ENCODE data around the gene JUN. TPM values are rescaled to one million over a fixed set of nuclear protein-coding genes. Genes with fewer than 3 reads are reported as not detected.

The JUN gene
- total and polyA plus RNA-seq, 2 of the 13 experiments (the other 11 are each of a cell fraction or from before 2014, with no cell fraction given): 18.2 to 22.3 TPM

DNA sequence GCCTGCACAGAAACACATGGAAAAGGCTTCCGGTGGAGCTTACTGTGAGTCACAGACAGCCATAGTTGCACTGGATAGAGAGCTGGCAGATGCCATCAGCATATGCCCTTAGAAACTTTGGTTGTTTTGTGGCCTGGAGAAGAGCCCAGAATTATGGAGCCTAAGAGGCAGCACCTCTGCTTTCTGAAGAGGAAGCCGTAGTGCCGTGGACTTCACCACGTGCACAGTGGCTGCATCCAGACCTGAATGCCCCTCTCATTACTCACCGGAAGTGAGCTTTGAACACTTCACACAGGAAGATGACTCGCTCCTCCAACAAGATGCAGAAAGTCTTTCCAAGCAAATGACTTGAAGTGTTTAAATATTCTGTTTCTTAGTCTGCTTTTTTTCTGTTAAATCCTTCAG, 28.4 kb downstream of the JUN start (continued):
- peak; percentile 46; the same call in 1 of the 2 replicates for TF ChIP-seq TARDBP (CRISPR knock-in tag; IDR thresholded peaks at IDR 0.05)
- peak; percentile 74 for TF ChIP-seq FOXA3 (CRISPR knock-in tag; IDR thresholded peaks at IDR 0.05)
- 0 out of 2 replicates have a peak, but pooled peaks have one; percentile 58 for TF ChIP-seq DNMT3B (CRISPR knock-in tag; conservative IDR thresholded peaks at IDR 0.05)
- TF ChIP-seq, protein P1, sequence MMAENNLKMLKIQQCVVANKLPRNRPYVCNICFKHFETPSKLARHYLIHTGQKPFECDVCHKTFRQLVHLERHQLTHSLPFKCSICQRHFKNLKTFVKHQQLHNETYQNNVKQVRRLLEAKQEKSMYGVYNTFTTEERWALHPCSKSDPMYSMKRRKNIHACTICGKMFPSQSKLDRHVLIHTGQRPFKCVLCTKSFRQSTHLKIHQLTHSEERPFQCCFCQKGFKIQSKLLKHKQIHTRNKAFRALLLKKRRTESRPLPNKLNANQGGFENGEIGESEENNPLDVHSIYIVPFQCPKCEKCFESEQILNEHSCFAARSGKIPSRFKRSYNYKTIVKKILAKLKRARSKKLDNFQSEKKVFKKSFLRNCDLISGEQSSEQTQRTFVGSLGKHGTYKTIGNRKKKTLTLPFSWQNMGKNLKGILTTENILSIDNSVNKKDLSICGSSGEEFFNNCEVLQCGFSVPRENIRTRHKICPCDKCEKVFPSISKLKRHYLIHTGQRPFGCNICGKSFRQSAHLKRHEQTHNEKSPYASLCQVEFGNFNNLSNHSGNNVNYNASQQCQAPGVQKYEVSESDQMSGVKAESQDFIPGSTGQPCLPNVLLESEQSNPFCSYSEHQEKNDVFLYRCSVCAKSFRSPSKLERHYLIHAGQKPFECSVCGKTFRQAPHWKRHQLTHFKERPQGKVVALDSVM (CRISPR knock-in tag; IDR thresholded peaks at IDR 0.05): no peak
- no peak for TF ChIP-seq TBX3 (IDR thresholded peaks at IDR 0.05; ENCODE audit: borderline replicate concordance)
- TF ChIP-seq THAP8 (CRISPR knock-in tag; IDR thresholded peaks at IDR 0.05; ENCODE audit: borderline replicate concordance): no peak
- no peak for TF ChIP-seq ZBTB46 (CRISPR knock-in tag; IDR thresholded peaks at IDR 0.05; ENCODE audit: borderline replicate concordance)
- TF ChIP-seq ELF4 (CRISPR knock-in tag; IDR thresholded peaks at IDR 0.05; ENCODE audit: borderline replicate concordance): 0 out of 2 replicates have a peak, but pooled peaks have one; percentile 26
- TF ChIP-seq ZNF496 (CRISPR knock-in tag; IDR thresholded peaks at IDR 0.05; ENCODE audit: insufficient replicate concordance): no peak
- no peak for TF ChIP-seq ARNT2 (CRISPR knock-in tag; IDR thresholded peaks at IDR 0.05; ENCODE audit: low read depth)
- TF ChIP-seq ATF7-NPFF (CRISPR knock-in tag; IDR thresholded peaks at IDR 0.05; ENCODE audit: low read depth): no peak
- no peak for TF ChIP-seq SRSF9 (IDR thresholded peaks at IDR 0.05; ENCODE audit: borderline replicate concordance, insufficient read depth, low read depth, low read length, poor library complexity, severe bottlenecking)
- TF ChIP-seq RXRA (CRISPR knock-in tag; IDR thresholded peaks at IDR 0.05): peak; percentile 27; the same call in 1 of the 2 replicates
- no peak for TF ChIP-seq NFE2L2 (IDR thresholded peaks at IDR 0.05; ENCODE audit: low read length)
- no peak for TF ChIP-seq JARID2 (CRISPR knock-in tag; IDR thresholded peaks at IDR 0.05; ENCODE audit: insufficient replicate concordance)
- no peak for TF ChIP-seq ZFYVE20 (CRISPR knock-in tag; IDR thresholded peaks at IDR 0.05; ENCODE audit: borderline replicate concordance, low read depth)
- no peak for TF ChIP-seq ZNF484 (CRISPR knock-in tag; IDR thresholded peaks at IDR 0.05; ENCODE audit: borderline replicate concordance, low read depth)
- no peak for TF ChIP-seq PHF8 (CRISPR knock-in tag; IDR thresholded peaks at IDR 0.05)
- no peak for TF ChIP-seq ZNF264 (CRISPR knock-in tag; IDR thresholded peaks at IDR 0.05)
- TF ChIP-seq TCF7 (IDR thresholded peaks at IDR 0.05; ENCODE audit: low read depth): no peak; the same call in 1 of the 2 replicates
- no peak for TF ChIP-seq REPIN1 (CRISPR knock-in tag; IDR thresholded peaks at IDR 0.05; ENCODE audit: borderline replicate concordance, low read depth)
- TF ChIP-seq, protein P2, sequence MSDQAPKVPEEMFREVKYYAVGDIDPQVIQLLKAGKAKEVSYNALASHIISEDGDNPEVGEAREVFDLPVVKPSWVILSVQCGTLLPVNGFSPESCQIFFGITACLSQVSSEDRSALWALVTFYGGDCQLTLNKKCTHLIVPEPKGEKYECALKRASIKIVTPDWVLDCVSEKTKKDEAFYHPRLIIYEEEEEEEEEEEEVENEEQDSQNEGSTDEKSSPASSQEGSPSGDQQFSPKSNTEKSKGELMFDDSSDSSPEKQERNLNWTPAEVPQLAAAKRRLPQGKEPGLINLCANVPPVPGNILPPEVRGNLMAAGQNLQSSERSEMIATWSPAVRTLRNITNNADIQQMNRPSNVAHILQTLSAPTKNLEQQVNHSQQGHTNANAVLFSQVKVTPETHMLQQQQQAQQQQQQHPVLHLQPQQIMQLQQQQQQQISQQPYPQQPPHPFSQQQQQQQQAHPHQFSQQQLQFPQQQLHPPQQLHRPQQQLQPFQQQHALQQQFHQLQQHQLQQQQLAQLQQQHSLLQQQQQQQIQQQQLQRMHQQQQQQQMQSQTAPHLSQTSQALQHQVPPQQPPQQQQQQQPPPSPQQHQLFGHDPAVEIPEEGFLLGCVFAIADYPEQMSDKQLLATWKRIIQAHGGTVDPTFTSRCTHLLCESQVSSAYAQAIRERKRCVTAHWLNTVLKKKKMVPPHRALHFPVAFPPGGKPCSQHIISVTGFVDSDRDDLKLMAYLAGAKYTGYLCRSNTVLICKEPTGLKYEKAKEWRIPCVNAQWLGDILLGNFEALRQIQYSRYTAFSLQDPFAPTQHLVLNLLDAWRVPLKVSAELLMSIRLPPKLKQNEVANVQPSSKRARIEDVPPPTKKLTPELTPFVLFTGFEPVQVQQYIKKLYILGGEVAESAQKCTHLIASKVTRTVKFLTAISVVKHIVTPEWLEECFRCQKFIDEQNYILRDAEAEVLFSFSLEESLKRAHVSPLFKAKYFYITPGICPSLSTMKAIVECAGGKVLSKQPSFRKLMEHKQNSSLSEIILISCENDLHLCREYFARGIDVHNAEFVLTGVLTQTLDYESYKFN (CRISPR knock-in tag; conservative IDR thresholded peaks at IDR 0.05): peak; percentile 76
- TF ChIP-seq GTF2F1 (IDR thresholded peaks at IDR 0.05; ENCODE audit: low read length): no peak

All from HepG2 (cell line).